Measurements from ENCODE around the gene PRKD1. TPM values are rescaled to one million over a fixed set of nuclear protein-coding genes. Genes with fewer than 3 reads are reported as not detected.

PRKD1 gene
- 10 to 100 TPM; 19.9 to 28.3 (median 22.8) TPM for polyA plus RNA-seq (ENCODE audit: insufficient read depth in 1 of 5, insufficient read length in 5 of 5, low replicate concordance in 1 of 5)
- long read RNA-seq, donor 1, partial matches to known transcripts: 18 of 19 reads
- long read RNA-seq, donor 1, other reads (novel, unspliced or antisense): 0 of 19 reads
- long read RNA-seq, donor 2: 0 reads
- long read RNA-seq, donor 3, partial matches to known transcripts: 19 of 19 reads
- long read RNA-seq, donor 3, other reads (novel, unspliced or antisense): 0 of 19 reads
- long read RNA-seq, donor 4, partial matches to known transcripts: 11 of 11 reads
- long read RNA-seq, donor 4, other reads (novel, unspliced or antisense): 0 of 11 reads
- long read RNA-seq, donor 5, partial matches to known transcripts: 10 of 10 reads
- long read RNA-seq, donor 5, other reads (novel, unspliced or antisense): 0 of 10 reads
- long read RNA-seq, donor 6, partial matches to known transcripts: 15 of 16 reads
- long read RNA-seq, donor 6, other reads (novel, unspliced or antisense): 0 of 16 reads
- long read RNA-seq, donor 7, partial matches to known transcripts: 8 of 8 reads
- long read RNA-seq, donor 7, other reads (novel, unspliced or antisense): 0 of 8 reads
- long read RNA-seq, donor 8, partial matches to known transcripts: 5 of 5 reads
- long read RNA-seq, donor 8, other reads (novel, unspliced or antisense): 0 of 5 reads

DNA sequence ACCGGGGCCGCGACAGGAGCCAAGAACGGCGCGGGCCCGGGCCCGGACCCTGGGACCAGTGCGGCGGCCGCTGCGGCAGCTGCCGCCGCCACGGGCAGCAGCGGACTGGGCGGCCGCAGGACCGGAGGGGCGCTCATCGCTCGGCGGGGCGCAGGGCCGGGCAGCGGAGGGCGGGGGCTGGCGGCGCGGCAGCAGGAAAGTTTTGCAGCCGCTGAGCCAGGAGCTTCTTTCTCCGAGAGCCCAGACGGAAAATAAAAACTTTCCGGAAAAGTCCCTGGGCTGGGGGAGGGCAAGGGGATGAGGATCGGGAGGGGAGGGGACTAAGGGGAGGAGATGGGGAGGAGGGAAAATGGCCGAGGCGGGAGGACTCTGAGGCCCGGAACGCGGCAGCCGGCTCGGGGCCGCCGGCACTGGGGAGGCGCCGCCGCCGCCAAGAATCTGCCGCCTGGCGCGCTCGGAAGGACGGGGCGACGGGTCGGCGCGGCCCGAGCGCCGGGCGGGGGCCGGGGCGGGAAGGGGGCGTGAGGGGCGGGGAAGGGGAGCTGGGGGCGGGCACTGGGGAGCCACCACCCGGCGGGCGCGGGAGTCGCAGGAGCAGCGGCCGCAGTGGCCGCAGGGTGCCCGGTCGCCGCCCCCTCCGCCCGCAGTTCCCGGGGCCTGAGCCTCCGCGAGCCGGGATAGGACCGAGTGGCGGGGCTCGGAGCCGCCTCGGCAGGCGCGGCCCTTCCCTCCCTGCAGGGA, at the start of gene PRKD1:
Gene PRKD1, minus strand, starts transcription at position 472 of the 741 bp plus-strand sequence.
- peak; percentile 64 to 71 for DNase-seq

DNA sequence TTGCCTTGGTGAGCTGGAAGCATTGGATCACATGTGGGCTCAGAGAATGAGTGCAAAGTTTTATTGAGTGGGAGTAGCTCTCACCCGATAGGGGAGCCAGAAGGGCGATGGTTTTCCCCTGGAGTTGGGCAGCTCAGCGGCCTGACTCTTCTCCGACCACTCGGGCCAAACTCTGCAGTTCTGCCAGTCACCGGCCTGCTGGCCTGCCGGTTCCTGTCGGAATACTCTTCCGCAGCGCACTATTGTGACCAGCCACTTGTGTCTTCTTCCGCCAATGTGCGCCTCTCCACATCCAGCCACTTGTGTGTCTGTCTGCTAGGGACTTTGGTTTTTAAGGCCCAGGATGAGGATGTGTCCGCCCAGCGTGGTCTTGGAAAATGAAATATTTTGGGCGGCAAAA, 43.5 kb upstream of the PRKD1 start:
- DNase-seq: no peak

DNA sequence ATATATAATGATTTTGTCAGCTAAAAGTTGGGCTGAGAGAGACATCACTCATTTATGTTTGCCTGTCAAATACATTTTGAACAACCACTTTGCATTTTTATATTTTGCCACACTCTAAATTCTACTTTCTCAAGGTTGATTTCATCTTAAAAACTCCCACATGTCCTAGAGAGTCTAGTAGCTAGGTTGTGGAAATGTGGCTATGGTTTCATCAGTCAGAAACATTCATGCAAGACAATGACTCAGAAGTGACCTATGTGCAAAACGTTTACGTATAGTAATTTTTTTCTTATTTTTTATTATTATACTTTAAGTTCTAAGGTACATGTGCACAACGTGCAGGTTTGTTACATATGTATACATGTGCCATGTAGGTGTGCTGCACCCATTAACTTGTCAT, 27.4 kb upstream of the PRKD1 start:
- DNase-seq: no peak

DNA sequence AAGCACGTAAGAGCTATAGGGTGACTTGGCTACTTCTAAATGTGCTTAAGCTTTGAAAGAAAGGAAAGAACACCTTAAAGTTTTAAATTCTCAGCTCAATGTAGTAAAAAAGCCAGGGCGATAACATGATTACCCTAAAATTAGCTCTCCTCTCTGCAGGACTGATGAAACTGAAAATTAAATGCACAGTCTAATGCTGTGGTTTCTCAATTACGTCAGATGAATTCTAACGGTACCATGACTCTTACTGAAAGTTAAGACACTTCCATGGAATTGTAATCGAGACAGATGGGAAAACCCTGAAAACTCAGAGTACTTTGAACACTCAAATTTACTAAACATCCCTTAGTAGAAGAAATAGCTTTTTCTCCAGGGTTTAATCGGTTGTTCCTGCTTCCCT, 25.9 kb upstream of the PRKD1 start:
- DNase-seq: no peak

DNA sequence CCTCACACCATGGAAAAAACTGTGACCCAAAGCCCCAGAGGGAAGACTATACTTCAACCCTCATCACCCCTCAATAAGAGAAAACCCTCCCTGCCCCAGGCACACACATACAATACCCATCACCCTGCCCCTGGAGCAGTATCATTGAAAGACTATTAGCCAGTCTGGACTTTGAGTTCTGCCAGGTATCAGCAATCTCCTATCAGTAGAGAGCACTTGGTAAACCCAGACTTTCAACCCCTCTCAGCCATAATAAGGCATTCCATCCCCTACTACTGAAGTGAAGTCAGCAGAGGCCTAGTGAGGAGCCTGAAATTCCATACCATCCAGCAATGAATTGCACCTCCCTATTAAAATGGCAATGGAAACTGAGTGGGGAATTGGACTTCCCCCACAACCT, 16.4 kb upstream of the PRKD1 start:
- no peak for DNase-seq

DNA sequence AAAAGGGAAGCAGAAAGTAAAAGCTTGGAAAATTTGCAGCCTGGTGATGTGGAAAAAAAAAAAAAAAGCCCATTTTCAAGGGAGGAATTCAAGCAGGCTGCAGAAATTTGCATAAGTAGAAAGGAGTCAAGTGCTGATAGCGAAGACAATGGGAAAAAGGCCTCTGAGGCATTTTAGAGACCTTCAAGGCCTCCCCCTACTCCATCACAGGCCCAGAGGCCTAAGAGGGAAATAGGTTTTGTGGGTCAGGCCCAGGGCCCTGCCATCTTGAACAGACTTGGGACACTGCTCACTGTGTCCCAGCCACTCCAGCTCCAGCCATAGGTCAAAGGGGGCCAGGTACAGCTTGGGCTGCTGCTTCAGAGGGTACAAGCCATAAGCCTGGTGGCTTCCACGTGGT, 13.8 kb upstream of the PRKD1 start:
- no peak for DNase-seq

DNA sequence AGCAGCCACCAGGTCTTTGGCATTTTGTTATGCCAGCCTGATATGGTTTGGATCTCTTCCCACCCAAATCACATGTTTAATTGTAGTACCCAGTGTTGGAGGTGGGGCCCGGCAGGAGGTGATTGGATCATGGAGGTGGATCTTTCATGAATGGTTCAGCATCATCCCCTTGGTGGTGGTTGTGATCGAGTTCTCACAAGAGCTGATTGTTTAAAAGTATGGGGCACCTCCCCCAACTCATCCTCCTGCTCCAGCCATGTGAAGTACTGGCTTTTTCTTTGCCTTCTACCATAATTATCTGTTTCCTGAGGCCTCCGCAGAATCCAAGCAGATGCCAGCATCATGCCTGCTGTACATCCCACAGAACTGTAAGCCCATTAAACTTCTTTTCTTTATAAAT, 12.8 kb upstream of the PRKD1 start:
- no peak for DNase-seq

DNA sequence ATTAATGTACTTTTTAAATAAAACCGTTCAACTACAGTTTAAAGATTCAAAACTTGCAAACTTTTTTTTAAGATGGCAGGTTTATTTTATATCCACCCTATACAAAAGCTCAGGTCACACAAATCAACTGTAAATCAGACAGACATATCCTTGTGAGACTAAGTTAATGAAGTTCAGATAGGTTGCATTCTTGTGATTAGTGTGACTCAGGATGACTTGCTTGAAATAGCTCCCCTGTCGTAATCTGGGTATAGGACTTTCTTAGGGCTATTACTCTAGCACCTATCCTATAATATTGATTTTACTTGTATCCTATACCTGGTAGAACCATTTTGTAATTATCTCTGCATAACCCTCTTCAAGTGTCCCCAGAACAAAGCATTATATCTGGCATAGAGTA, 9.5 kb upstream of the PRKD1 start:
- no peak for DNase-seq

DNA sequence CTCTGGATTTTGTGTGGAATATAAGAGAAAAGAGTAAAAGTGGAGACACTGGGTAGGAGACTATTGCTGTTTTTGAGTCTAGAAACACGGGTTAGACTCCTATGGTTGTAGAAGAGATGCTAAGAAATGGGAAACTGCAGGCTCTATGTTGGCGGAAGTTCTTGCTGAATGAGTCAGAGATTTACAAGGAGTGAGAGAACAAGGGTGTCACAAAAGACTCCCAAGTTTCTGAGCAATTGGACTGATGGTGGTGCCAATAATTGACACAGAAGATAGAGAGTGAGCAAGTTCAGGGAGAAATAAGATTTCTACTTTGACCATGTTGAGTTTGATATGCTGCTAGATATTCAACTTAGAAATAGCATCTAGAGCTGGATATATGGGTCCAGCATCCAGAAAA, 2.6 kb upstream of the PRKD1 start:
- no peak for DNase-seq

DNA sequence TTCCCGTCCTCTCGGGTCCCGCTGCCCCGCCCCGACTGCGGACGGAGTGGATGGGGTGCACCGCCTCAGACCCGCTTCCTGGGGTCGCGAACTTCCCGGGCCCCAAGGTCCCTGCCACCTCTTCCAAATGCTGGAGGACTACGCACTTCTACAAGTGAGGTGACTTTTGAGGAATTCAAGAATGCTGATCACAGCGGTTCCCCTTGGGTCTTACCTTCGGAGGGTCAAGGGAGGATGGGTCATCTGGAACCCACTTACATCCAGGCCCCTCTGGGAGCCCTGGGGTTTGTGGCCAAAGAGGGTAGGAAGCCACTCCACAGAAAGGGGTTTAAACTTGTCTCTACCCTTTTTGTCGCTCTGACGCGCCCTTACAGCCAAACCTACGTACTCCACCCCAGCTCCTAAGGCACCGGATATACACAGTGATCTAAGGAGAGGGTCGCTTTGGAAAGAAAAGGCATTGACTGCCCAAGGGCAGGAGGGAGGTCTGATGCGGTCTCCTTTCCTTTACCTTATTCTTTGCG, 532 bp upstream of the PRKD1 start:
- no peak for DNase-seq

DNA sequence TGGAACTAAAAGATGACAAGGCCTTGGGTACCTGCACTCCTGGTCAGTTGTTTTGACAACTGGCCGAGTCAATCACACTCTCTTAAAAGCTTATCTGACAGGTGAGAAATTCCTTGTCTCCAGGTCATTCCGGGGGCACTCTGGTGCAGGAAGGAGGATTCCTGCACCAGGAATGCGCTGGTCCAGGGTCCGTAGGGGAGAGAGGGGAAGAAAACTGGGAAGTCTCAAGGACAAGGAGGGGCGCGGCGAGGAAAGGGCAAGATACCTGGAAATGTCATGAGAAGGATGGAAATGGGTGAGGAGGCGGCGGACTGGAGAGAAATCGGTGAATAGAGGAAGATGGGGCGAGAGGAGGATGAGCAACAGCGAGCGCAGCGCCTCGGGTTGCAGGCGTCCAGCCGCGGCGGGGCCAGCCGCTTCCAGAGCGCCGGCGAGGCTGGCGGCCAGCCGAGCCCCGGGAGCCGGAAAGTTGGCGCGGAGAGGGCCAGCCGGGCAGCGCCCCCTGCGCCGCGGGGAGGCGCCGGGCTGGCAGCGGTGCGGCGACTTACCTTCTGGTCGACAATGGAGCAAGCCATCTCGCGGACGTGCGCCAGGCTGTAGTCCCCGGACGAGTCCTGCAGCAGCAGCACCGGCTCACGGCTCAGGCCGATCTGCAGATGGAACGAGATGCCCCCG, 809 bp downstream of the PRKD1 start:
- peak; percentile 59 to 60 for DNase-seq

DNA sequence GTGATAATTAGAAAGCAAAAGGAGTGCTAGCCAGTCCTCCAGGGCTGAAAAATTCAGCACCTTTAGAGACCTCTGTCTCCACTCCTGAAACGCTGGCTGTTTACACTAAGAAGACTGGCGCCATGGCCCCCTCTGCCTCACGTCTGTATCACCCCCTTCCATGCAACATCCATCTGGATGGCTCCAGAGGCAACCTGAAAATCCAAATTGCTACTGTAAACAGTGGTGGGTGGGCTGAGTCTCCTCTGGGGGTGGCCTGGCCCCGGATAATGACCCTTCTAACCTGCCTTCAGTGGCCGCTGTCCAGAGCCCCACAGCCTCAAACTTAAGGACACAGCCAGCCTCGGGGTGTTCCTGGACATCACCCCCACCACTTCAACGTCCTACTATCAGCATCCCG, 1.4 kb downstream of the PRKD1 start:
- DNase-seq: no peak

DNA sequence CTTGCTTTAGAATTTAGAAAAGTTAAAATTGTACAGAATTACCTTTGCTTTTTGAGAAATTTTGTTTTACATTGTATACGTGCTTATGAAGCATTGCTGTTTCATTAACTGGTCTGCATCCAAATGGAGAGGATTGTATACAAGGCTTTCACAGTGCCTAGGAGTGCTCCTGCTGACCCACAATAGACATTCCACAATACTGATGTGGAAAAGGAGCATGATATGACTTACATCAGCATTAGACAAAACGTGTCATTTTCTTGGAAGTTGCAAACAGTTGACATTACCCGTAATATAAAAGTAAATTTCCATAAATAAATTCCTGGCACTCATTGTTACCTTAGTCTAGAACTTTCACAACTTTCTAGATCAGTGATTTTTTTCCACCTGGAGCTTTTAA, 1.9 kb downstream of the PRKD1 start:
- no peak for DNase-seq

DNA sequence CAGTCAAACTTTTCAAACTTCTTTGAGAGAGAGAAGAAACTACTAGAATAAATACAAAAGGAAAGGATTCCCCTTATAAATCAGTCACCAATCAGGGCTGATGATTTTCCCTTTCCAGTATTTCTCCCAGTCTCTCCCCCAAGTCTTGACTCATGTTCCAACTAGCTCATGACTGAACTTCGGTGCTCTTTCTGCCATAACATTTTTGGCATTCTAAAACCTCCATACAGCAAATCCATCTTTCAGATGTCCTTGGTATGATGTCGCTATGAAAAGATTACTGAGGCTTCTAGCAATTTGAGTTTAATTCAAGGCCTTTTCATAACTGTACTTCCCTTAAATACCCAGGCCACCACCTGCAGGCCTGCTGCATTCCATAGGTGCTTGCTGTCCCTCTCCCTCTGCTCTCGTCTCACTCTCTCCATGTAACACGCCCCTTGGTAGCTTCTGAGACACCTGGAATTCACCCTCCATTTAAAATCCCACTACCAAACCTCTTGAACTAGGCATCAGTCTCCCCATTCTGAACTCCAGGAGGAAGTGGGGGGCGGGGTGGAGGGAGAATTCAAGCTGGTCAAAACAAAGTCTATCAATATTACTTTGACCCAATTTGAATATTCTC, 2.4 kb downstream of the PRKD1 start:
- no peak for DNase-seq

DNA sequence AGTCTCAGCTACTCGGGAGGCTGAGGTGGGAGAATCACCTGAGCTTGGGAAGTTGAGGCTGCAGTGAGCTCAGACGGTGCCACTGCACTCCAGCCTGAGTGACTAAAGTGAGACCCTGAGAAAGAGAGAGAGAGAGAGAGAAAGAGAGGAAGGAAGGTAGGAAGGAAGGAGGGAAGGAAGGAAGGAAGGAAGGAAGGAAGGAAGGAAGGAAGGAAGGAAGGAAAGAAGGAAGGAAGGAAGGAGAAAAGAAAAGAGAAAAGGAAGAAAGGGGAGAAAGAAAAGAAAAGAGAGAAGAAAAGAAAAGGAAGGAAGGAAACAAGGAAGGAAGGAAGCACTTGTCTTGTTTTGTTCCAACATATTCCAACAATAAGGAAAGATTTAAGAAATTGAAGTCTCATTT, 7.8 kb downstream of the PRKD1 start:
- DNase-seq: no peak

DNA sequence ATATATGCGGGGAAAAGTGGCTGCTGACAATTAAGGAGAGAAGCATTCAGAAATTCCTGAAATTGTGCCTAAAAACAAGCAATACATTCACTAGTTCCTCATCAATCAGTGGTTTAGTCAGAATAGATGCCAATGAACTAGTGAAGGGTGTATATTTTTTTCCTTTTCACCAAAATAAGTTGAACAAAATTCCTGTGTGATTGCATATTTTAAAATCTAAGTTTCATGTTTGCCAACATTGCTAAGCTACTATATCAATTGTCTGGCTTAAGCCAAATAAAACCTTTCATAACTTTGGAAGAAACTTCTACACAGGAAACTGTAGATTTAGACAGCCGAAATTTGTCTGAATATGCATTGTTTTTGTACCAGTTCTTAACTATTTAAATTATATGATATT, 8.7 kb downstream of the PRKD1 start:
- no peak for DNase-seq

DNA sequence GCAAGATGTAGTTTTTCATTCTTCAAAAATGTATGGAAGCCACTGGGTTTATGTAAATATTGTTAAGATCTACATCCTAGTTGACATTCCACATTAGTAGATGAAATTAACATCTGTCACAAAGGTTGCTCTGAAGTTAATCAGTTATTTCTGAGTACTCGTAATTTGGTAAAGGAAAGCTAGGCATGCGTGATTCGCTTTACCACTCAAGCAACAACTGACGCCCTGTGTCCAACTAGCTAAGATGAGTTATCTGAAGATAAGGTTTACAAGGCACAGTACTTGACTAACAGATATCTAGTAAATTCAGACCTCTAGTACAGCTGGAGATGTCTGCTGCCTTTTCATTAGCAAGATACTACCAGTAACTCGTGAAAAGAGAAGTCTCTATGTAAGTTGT, 14.1 kb downstream of the PRKD1 start:
- no peak for DNase-seq

DNA sequence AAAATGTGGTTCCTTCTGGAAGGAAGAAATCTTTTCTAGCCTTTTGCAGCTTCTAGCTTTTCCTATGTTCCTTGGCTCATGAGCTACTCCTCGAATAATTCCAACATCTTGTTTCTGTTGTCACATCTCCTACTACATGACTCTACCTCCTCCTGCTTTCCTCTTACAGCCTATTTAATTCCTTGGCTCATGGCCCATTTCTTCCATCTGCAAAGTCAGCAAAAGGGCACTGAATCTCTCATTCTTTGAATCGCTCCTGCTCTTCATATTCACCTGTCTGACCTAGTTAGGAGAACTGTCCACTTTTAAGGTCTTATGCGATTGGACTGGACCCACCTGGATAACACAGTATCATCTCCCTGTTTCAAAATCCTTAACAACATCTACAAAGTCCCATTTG, 15.8 kb downstream of the PRKD1 start:
- no peak for DNase-seq

DNA sequence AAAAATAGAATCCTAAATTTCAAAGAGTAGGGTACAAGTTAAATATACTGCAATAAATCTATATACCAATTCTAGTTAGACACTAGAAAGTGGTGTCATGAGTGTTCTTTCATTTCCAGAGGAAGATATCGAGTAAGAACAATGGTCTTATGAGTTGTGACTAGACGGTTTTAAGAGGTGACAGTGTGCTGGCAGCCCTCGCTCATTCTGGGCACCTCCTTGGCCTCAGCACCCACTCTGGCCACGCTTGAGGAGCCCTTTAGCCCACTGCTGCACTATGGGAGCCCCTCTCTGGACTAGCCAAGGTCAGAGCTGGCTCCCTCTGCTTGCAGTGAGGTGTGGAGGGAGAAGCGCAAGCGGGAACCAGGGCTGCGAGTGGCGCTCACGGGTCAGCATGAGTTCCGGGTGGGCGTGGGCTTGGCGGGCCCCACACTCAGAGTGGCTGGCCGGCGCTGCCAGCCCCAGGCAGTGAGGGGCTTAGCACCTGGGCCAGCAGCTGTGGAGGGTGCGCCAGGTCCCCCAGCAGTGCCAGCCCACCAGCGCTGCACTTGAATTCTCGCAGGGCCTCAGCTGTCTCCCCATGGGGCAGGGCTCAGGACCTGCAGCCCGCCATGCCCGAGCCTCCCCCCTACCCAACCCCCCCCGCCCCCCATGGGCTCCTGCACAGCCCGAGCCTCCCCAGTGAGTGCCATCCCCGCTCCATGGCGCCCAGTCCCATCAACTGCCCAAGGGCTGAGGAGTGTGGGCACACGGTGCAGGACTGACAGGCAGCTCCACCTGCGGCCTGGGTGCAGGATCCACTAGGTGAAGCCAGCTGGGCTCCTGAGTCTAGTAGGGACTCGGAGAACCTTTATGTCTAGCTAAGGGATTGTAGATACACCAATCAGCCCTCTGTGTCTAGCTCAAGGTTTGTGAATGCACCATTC, 18.7 kb downstream of the PRKD1 start:
- DNase-seq: no peak

DNA sequence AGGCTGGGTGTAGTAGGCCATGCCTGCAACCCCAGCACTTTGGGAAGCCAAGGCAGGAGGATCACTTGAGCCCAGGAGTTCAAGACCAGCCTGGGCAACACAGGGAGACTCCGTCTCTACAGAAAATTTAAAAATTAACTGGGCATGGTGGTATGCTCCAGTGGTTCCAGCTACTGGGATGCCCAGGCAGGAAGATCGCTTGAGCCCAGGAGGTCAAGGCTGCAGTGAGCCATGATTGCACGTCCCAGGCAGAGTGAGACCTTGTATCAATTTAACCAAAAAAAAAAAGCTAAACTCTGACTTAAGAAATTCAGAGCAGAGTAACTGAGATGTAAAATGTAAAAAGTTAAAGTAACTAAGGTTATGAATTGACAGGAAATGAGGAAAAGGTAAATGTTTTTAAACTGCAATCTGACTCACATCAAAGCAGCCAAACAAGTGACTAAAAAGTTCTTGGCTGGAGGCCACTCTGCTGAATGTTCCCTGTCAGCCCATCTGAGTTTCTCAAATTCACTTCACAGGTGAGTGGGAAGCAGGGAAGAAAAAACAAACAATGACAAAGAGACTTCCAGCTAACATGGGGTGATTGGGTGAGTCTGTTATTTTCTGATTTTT, 21.3 kb downstream of the PRKD1 start:
- no peak for DNase-seq
